Upper lobe of right lung (tissue), 1 donor: Measurements from ENCODE around the gene IFNGR2. TPM values are rescaled to one million over a fixed set of nuclear protein-coding genes. Genes with fewer than 3 reads are reported as not detected.
"Not testable (repeated sequence)": the region's sequence is repeated elsewhere in the genome, so short reads cannot be mapped to it uniquely, and the experiment has no call there.

Source experiments
- ATAC-seq: fragments of 200-7000 bp; cut with Tn5 transposase; one replicate; pipeline ENCODE4 v1.9.1; 2020; ENCODE audit warnings: mild to moderate bottlenecking, moderate library complexity
- DNase-seq: peaks from one replicate; pipeline ENCODE4 v3.0.0-alpha.2; 2020
- H3K27ac ChIP-seq: fragments of 200-600 bp; one replicate; pipeline ENCODE4 v1.8.0; 2022
- H3K27me3 ChIP-seq: fragments of 200-600 bp; one replicate; pipeline ENCODE4 v1.8.0; 2022; ENCODE audit warnings: mild to moderate bottlenecking
- H3K36me3 ChIP-seq: fragments of 200-600 bp; one replicate; pipeline ENCODE4 v1.8.0; 2022
- H3K4me1 ChIP-seq: fragments of 200-600 bp; one replicate; pipeline ENCODE4 v1.8.0; 2022
- H3K4me3 ChIP-seq: fragments of 200-600 bp; one replicate; pipeline ENCODE4 v1.8.0; 2022; ENCODE audit warnings: mild to moderate bottlenecking
- H3K9me3 ChIP-seq: fragments of 200-600 bp; one replicate; pipeline ENCODE4 v1.8.0; 2022
- CTCF ChIP-seq: fragments of 200-600 bp; IDR thresholded peaks from one replicate; pipeline ENCODE4 v1.8.0; 2022; ENCODE audit warnings: antibody characterized with exemption
- intact Hi-C: fragments of 100-400 bp; cut with DNase I; formaldehyde crosslinking; loops from one replicate; pipeline ENCODE4 v1.11.0; 2022
- total RNA-seq: library from RNA; stranded (reverse); fragmentation: NEBNext Ultra II Directional; extraction: Animal tissue kit (Norgen Biotek cat#: 25700); gene quantifications from one replicate; pipeline ENCODE4 v1.2.1, GENCODE V29; 2021
- donor health status: DM: no; HTN: yes; CAD: no; lungs with severe emphysema.

The IFNGR2 gene
- total RNA-seq, 1 donor from 2014 or later, result 69.3 TPM

- Histone ChIP-seq H3K4me3 (no peak overlapping the region), H3K27me3 (no peaks in the 10 kb centered on the region), H3K9me3 (no peaks in the 10 kb centered on the region), H3K4me1 (peaks cover 15% of the 10 kb centered on the region), H3K36me3 (peaks cover 12% of the 10 kb centered on the region), H3K27ac (peak overlapping the region; percentile 83)
- ATAC-seq, result peak; percentile 65
- no peak for TF ChIP-seq CTCF
- no peak for DNase-seq
- intact Hi-C loops, result no loop called here
These were observed 41.3 kb downstream of the IFNGR2 start for GRCh38 chr21:33444499-33444898.

- H3K9me3 ChIP-seq, ATAC-seq, DNase-seq: not testable (repeated sequence)
These were observed 43.4 kb downstream of the IFNGR2 start for GRCh38 chr21:33446620-33447019.

GRCh38 chr21:33449616-33450015 is 46.4 kb downstream of the IFNGR2 start:
- TF ChIP-seq CTCF, result no peak
- no peaks in the 10 kb centered on the region for H3K4me1 ChIP-seq
- H3K36me3 ChIP-seq, result peaks cover 22% of the 10 kb centered on the region
- ATAC-seq (no peak), DNase-seq (no peak)
- no peaks in the 10 kb centered on the region for H3K27me3 ChIP-seq
- no peaks in the 10 kb centered on the region for H3K9me3 ChIP-seq
- intact Hi-C loops, result no loop called here
- no peak overlapping the region for H3K4me3 ChIP-seq
- H3K27ac ChIP-seq, result no peak overlapping the region

More at GRCh38 chr21:33446620-33447019, 43.4 kb downstream of the IFNGR2 start:
- H3K27me3 ChIP-seq, H3K4me3 ChIP-seq, intact Hi-C loops, H3K27ac ChIP-seq: not testable (repeated sequence)
- Histone ChIP-seq H3K36me3 (peaks cover 12% of the 10 kb centered on the region), H3K4me1 (peaks cover 14% of the 10 kb centered on the region)

GRCh38 chr21:33451634-33452071 is 48.4 kb downstream of the IFNGR2 start:
- intact Hi-C loops, result no loop called here
- Histone ChIP-seq H3K27me3 (no peaks in the 10 kb centered on the region), H3K27ac (no peak overlapping the region), H3K9me3 (no peaks in the 10 kb centered on the region), H3K36me3 (peaks cover 36% of the 10 kb centered on the region), H3K4me3 (no peak overlapping the region), H3K4me1 (no peaks in the 10 kb centered on the region)
- TF ChIP-seq CTCF, result no peak
- no peak for DNase-seq
- peak; percentile 60 for ATAC-seq

- Histone ChIP-seq H3K27me3 (no peaks in the 10 kb centered on the region), H3K4me3 (no peak overlapping the region), H3K36me3 (peaks cover 39% of the 10 kb centered on the region), H3K27ac (no peak overlapping the region), H3K9me3 (no peaks in the 10 kb centered on the region), H3K4me1 (no peaks in the 10 kb centered on the region)
- no peak for TF ChIP-seq CTCF
- intact Hi-C loops, result no loop called here
- DNase-seq, result no peak
- ATAC-seq, result no peak
These were observed 49.1 kb downstream of the IFNGR2 start for GRCh38 chr21:33452362-33452761.

GRCh38 chr21:33455686-33456446 is 52.7 kb downstream of the IFNGR2 start:
- no peak overlapping the region for H3K4me3 ChIP-seq
- no peak for TF ChIP-seq CTCF
- H3K27ac ChIP-seq, result no peak overlapping the region
- DNase-seq (no peak), ATAC-seq (no peak)
- peaks cover 62% of the 10 kb centered on the region for H3K36me3 ChIP-seq
- H3K4me1 ChIP-seq, result no peaks in the 10 kb centered on the region
- H3K9me3 ChIP-seq, result no peaks in the 10 kb centered on the region
- H3K27me3 ChIP-seq, result no peaks in the 10 kb centered on the region
- intact Hi-C loops, result no loop called here
